ENCODE results near the gene CPB1. TPM values are rescaled to one million over a fixed set of nuclear protein-coding genes. Genes with fewer than 3 reads are reported as not detected.
A peak's percentile ranks its signal among the peaks of the same experiment; 100 is the strongest.

The CPB1 gene
- polyA plus RNA-seq, 1 donor = 0.90 TPM

- no peak for DNase-seq
Measured at GRCh38 chr3:148833223-148833622, 5.6 kb downstream of the CPB1 start.

- DNase-seq = no peak
Measured at GRCh38 chr3:148839805-148840204, 12.2 kb downstream of the CPB1 start.

GRCh38 chr3:148840451-148840850 is 12.8 kb downstream of the CPB1 start:
- DNase-seq = no peak

- DNase-seq = no peak
Measured at GRCh38 chr3:148845756-148846395, 18.3 kb downstream of the CPB1 start.

GRCh38 chr3:148847351-148847750 is 19.7 kb downstream of the CPB1 start:
- DNase-seq = peak; percentile 20

GRCh38 chr3:148848410-148848809 is 20.8 kb downstream of the CPB1 start:
- no peak for DNase-seq

- DNase-seq = no peak
Measured at GRCh38 chr3:148852271-148852992, 24.8 kb downstream of the CPB1 start.

- no peak for DNase-seq
Measured at GRCh38 chr3:148853076-148853475, 25.5 kb downstream of the CPB1 start.

GRCh38 chr3:148854061-148854460 is 26.4 kb downstream of the CPB1 start:
- DNase-seq = no peak

GRCh38 chr3:148856384-148856783 is 28.8 kb downstream of the CPB1 start:
- DNase-seq = no peak

GRCh38 chr3:148857316-148857715 is 29.7 kb downstream of the CPB1 start:
- no peak for DNase-seq

GRCh38 chr3:148861277-148861869 is 33.8 kb downstream of the CPB1 start:
- DNase-seq = no peak

GRCh38 chr3:148863297-148863696 is 35.7 kb downstream of the CPB1 start:
- DNase-seq = no peak

GRCh38 chr3:148863814-148864213 is 36.2 kb downstream of the CPB1 start:
- DNase-seq = no peak

- no peak for DNase-seq
Measured at GRCh38 chr3:148865049-148865448, 37.4 kb downstream of the CPB1 start, which contains the start of gene CPA3. Gene CPA3 (plus strand): TSS chr3:148865296. CDS start chr3:148865308, 12 bp downstream.

- no peak for DNase-seq
Measured at GRCh38 chr3:148866261-148866660, 38.6 kb downstream of the CPB1 start.

GRCh38 chr3:148873270-148873927 is 45.8 kb downstream of the CPB1 start:
- DNase-seq = no peak

GRCh38 chr3:148873977-148874376 is 46.4 kb downstream of the CPB1 start:
- no peak for DNase-seq

GRCh38 chr3:148878095-148878494 is 50.5 kb downstream of the CPB1 start:
- no peak for DNase-seq

- no peak for DNase-seq
Measured at GRCh38 chr3:148879256-148879655, 51.6 kb downstream of the CPB1 start.

- no peak for DNase-seq
Measured at GRCh38 chr3:148880681-148881080, 53.1 kb downstream of the CPB1 start.

GRCh38 chr3:148881286-148881685 is 53.7 kb downstream of the CPB1 start:
- no peak for DNase-seq

- peak; percentile 30 for DNase-seq
Measured at GRCh38 chr3:148882288-148882687, 54.7 kb downstream of the CPB1 start.

All from hindlimb muscle (tissue), 1 donor.